ENCODE data around the gene BRD4. TPM values are rescaled to one million over a fixed set of nuclear protein-coding genes. Genes with fewer than 3 reads are reported as not detected.

Gene BRD4
- polyA plus RNA-seq, 2 of the 4 experiments (the other 2 are of a cell fraction): 8.3 to 22.5 TPM

- FAIRE-seq (no peak), ATAC-seq (no peak), DNase-seq (ENCODE audit: low read depth in 1 of 2, low spot score in 1 of 2) (no peak)
- ChIA-PET CTCF (interaction anchor here (2.6 kb wide), 1 partner anchor 11 kb away, joined by 13 read pairs; no protein-coding TSS in a partner anchor), POLR2A (no interaction called here)
- Histone ChIP-seq H3K27ac (no peak overlapping the region), H3K4me2 (no peak overlapping the region), H3K4me1 (no peaks in the 10 kb centered on the region), H3K4me3 (no peak overlapping the region), H3K9me3 (no peaks in the 10 kb centered on the region)
- no peak for TF ChIP-seq MAFK (IDR thresholded peaks at IDR 0.05; ENCODE audit: partially characterized antibody)
- TF ChIP-seq CBX8 (IDR thresholded peaks at IDR 0.05): no peak
- no peak for TF ChIP-seq USF2 (IDR thresholded peaks at IDR 0.05)
- TF ChIP-seq ZNF302 (CRISPR knock-in tag; IDR thresholded peaks at IDR 0.05): no peak
- no peak for TF ChIP-seq ATOH8 (CRISPR knock-in tag; IDR thresholded peaks at IDR 0.05; ENCODE audit: low read depth)
- TF ChIP-seq FOXS1 (CRISPR knock-in tag; IDR thresholded peaks at IDR 0.05): no peak
- no peak for TF ChIP-seq MYC (IDR thresholded peaks at IDR 0.05; ENCODE audit: borderline replicate concordance, low read length)
- no peak for TF ChIP-seq ZC3H11A (IDR thresholded peaks at IDR 0.05)
- 90% methylated on average over 9 of the region's 24 CpGs for WGBS (ENCODE audit: missing lambda C conversion rate)
Observed at GRCh38 chr19:15188851-15189250, 143.5 kb downstream of the BRD4 start.

GRCh38 chr19:15187026-15188007 is 145.0 kb downstream of the BRD4 start:
- H3K4me1 ChIP-seq: no peaks in the 10 kb centered on the region
- no peak overlapping the region for H3K4me3 ChIP-seq
- H3K4me2 ChIP-seq: no peak overlapping the region
- H3K27ac ChIP-seq: no peak overlapping the region
- ChIA-PET POLR2A (no interaction called here), CTCF (no interaction called here)
- FAIRE-seq: no peak
- H3K9me3 ChIP-seq: no peaks in the 10 kb centered on the region
- peak in 1 of 2 experiments; percentile 42 for DNase-seq (ENCODE audit: low read depth in 1 of 2, low spot score in 1 of 2)
- ATAC-seq: peak; percentile 64 to 72; a peak in 5 of 6 replicates
- 91% methylated on average over 26 of the region's 38 CpGs for WGBS (ENCODE audit: missing lambda C conversion rate)
- TF ChIP-seq CHD4 (IDR thresholded peaks at IDR 0.05; ENCODE audit: borderline replicate concordance) (no peak), SMC3 (IDR thresholded peaks at IDR 0.05) (no peak), EHMT2 (IDR thresholded peaks at IDR 0.05; ENCODE audit: low read depth) (no peak), ELK1 (IDR thresholded peaks at IDR 0.05; ENCODE audit: low read depth, low read length) (no peak), BHLHE40 (IDR thresholded peaks at IDR 0.05; ENCODE audit: low read depth, low read length) (no peak), EP300 (IDR thresholded peaks at IDR 0.05) (no peak), KDM5A (IDR thresholded peaks at IDR 0.05) (no peak), TP53 (CRISPR knock-in tag; IDR thresholded peaks at IDR 0.05) (no peak), NR3C1 (IDR thresholded peaks at IDR 0.05) (no peak), BCL3 (IDR thresholded peaks at IDR 0.05) (no peak), CTCF (IDR thresholded peaks at IDR 0.05) (no peak), RFX5 (IDR thresholded peaks at IDR 0.05) (no peak), ZNF302 (CRISPR knock-in tag; IDR thresholded peaks at IDR 0.05) (no peak), FOXS1 (CRISPR knock-in tag; IDR thresholded peaks at IDR 0.05) (no peak), NFE2L2 (conservative IDR thresholded peaks at IDR 0.05; ENCODE audit: low read length) (no peak)

Small RNAs within 50 kb of the gene (small RNA-seq; reads per million reads assigned to genes)
- 0 reads per million in 6 experiments for gene AC005776.1

Other genes with a start within 250 kb of the BRD4 start
- gene SYDE1, start 225.1 kb downstream of the BRD4 start, polyA plus RNA-seq (2011; rRNA removed): 5.0 and 5.5 TPM in 2 replicates
- gene SYDE1, start 225.1 kb downstream of the BRD4 start, polyA plus RNA-seq (2017; fragmentation: RNase III; extraction: RNeasy Plus Mini Kit Qiagen cat#74134 plus additional on column Dnase treatment): 7.7 to 10.3 TPM (median 8.8 TPM) in 3 replicates
- 14.7 and 21.3 TPM in 2 replicates for gene NOTCH3, start 131.5 kb downstream of the BRD4 start, polyA plus RNA-seq (2011; rRNA removed)
- gene NOTCH3, start 131.5 kb downstream of the BRD4 start, polyA plus RNA-seq (2017; fragmentation: RNase III; extraction: RNeasy Plus Mini Kit Qiagen cat#74134 plus additional on column Dnase treatment): 6.4 to 9.5 TPM (median 6.9 TPM) in 3 replicates
- gene EPHX3, start 100.1 kb downstream of the BRD4 start, polyA plus RNA-seq (2011; rRNA removed): 0.12 and 0.29 TPM in 2 replicates
- gene EPHX3, start 100.1 kb downstream of the BRD4 start, polyA plus RNA-seq (2017; fragmentation: RNase III; extraction: RNeasy Plus Mini Kit Qiagen cat#74134 plus additional on column Dnase treatment): 0.05 to 0.08 TPM (median 0.08 TPM) in 3 replicates
- gene AKAP8, start 47.2 kb upstream of the BRD4 start, polyA plus RNA-seq (2011; rRNA removed): 13.5 and 16.2 TPM in 2 replicates
- gene AKAP8, start 47.2 kb upstream of the BRD4 start, polyA plus RNA-seq (2017; fragmentation: RNase III; extraction: RNeasy Plus Mini Kit Qiagen cat#74134 plus additional on column Dnase treatment): 16.2 to 17.7 TPM (median 17.3 TPM) in 3 replicates
- 28.4 and 40.3 TPM in 2 replicates for gene AKAP8L, start 86.4 kb upstream of the BRD4 start, polyA plus RNA-seq (2011; rRNA removed)
- 37.6 to 43.3 TPM (median 42.9 TPM) in 3 replicates for gene AKAP8L, start 86.4 kb upstream of the BRD4 start, polyA plus RNA-seq (2017; fragmentation: RNase III; extraction: RNeasy Plus Mini Kit Qiagen cat#74134 plus additional on column Dnase treatment)
- 3.7 and 4.6 TPM in 2 replicates for gene WIZ, start 117.4 kb upstream of the BRD4 start, polyA plus RNA-seq (2011; rRNA removed)
- 13.4 to 16.5 TPM (median 15.1 TPM) in 3 replicates for gene WIZ, start 117.4 kb upstream of the BRD4 start, polyA plus RNA-seq (2017; fragmentation: RNase III; extraction: RNeasy Plus Mini Kit Qiagen cat#74134 plus additional on column Dnase treatment)
- gene RASAL3, start 132.0 kb upstream of the BRD4 start, polyA plus RNA-seq (2011; rRNA removed): 0.03 TPM in 1 of 2 replicates, not detected in the other
- gene RASAL3, start 132.0 kb upstream of the BRD4 start, polyA plus RNA-seq (2017; fragmentation: RNase III; extraction: RNeasy Plus Mini Kit Qiagen cat#74134 plus additional on column Dnase treatment): not detected in 3 replicates
- not detected in 2 replicates for gene PGLYRP2, start 147.0 kb upstream of the BRD4 start, polyA plus RNA-seq (2011; rRNA removed)
- gene PGLYRP2, start 147.0 kb upstream of the BRD4 start, polyA plus RNA-seq (2017; fragmentation: RNase III; extraction: RNeasy Plus Mini Kit Qiagen cat#74134 plus additional on column Dnase treatment): not detected in 3 replicates
- not detected in 2 replicates for gene CYP4F22, start 176.0 kb upstream of the BRD4 start, polyA plus RNA-seq (2011; rRNA removed)
- 0.05 TPM in 1 of 3 replicates, not detected in the others for gene CYP4F22, start 176.0 kb upstream of the BRD4 start, polyA plus RNA-seq (2017; fragmentation: RNase III; extraction: RNeasy Plus Mini Kit Qiagen cat#74134 plus additional on column Dnase treatment)

Measured in A549 (cell line).